Gastrocnemius medialis (tissue), 4 donors: ENCODE results near the gene NEIL1.

Experiments
- POLR2A ChIP-seq, 2 donors: fragments of 450-650 bp; IDR thresholded peaks; one replicate each; pipeline ENCODE4 v1.6.1; 2017; ENCODE audit warnings: antibody characterized with exemption in 2 of 2, mild to moderate bottlenecking in 2 of 2, moderate library complexity in 2 of 2
- TF ChIP-seq, protein P1 (sequence below), 5 experiments: fragments of 450-650 bp in 3 of 5; fragments of 200-600 bp in 2 of 5; sonication (generic) in 2 of 5; IDR thresholded peaks in 4 of 5; conservative IDR thresholded peaks in 1 of 5; 1 replicate in 4 of 5; 2 replicates in 1 of 5; pipeline ENCODE4 v1.5.1; 2016 to 2019; ENCODE audit warnings: antibody characterized with exemption in 5 of 5, mild to moderate bottlenecking in 3 of 5, moderate library complexity in 3 of 5

DNA sequence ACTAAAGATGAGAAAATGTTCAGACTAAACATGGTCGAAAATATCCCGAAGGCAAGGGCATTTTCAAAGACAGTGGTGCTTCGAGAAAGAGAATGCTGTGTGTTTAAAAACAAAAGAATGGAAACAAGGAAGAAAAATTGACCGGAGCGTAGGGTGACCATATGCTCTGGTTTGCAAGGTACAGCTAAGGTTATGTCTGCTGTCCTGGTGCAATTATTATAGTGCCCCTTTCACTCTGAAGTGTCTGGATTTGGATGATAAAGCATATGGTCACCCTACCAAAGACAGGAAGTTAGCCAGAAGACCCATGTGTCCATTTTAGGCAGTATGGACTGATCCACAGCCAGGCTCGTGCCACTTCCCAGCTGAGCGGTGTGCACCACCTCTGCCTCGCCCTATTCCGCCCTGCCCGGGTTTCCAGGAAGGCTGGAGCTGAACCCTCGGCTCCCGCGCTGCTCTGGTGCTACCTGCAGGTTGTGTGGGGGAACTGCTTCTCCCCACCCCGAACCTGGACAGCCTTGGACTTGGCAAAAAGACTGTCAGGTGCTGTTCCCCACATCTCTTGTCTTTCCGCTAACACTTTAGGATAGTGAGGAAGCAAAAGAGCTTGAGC, 39.0 kb upstream of the NEIL1 start:
- TF ChIP-seq POLR2A (IDR thresholded peaks at IDR 0.05): no peak
- TF ChIP-seq, protein P1, sequence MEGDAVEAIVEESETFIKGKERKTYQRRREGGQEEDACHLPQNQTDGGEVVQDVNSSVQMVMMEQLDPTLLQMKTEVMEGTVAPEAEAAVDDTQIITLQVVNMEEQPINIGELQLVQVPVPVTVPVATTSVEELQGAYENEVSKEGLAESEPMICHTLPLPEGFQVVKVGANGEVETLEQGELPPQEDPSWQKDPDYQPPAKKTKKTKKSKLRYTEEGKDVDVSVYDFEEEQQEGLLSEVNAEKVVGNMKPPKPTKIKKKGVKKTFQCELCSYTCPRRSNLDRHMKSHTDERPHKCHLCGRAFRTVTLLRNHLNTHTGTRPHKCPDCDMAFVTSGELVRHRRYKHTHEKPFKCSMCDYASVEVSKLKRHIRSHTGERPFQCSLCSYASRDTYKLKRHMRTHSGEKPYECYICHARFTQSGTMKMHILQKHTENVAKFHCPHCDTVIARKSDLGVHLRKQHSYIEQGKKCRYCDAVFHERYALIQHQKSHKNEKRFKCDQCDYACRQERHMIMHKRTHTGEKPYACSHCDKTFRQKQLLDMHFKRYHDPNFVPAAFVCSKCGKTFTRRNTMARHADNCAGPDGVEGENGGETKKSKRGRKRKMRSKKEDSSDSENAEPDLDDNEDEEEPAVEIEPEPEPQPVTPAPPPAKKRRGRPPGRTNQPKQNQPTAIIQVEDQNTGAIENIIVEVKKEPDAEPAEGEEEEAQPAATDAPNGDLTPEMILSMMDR (IDR thresholded peaks at IDR 0.05 in 4 of 5, conservative IDR thresholded peaks at IDR 0.05 in 1 of 5): no peak
